ENCODE data around the gene PPP1R15B.
"Not testable (repeated sequence)": the region's sequence is repeated elsewhere in the genome, so short reads cannot be mapped to it uniquely, and the experiment has no call there.

The PPP1R15B gene

GRCh38 chr1:204426971-204427701 lies 15.5 kb upstream of the PPP1R15B start:
- DNase-seq = no peak
- intact Hi-C loops (cut with DNase I) = no loop called here

GRCh38 chr1:204426474-204426873 lies 14.9 kb upstream of the PPP1R15B start:
- DNase-seq = no peak
- intact Hi-C loops (cut with DNase I) = no loop called here

- intact Hi-C loops (cut with DNase I) = no loop called here
- DNase-seq = peak in 1 of 42 donors; percentile 13
Measured at GRCh38 chr1:204426035-204426436, 14.4 kb upstream of the PPP1R15B start.

GRCh38 chr1:204424621-204425020 lies 13.0 kb upstream of the PPP1R15B start:
- intact Hi-C loops (cut with DNase I) = no loop called here
- DNase-seq = peak in 1 of 42 donors; percentile 16

GRCh38 chr1:204422061-204422705 lies 10.6 kb upstream of the PPP1R15B start:
- DNase-seq; intact Hi-C loops (cut with DNase I): not testable (repeated sequence)

GRCh38 chr1:204421441-204421840 lies 9.8 kb upstream of the PPP1R15B start:
- intact Hi-C loops (cut with DNase I) = no loop called here
- DNase-seq = no peak

GRCh38 chr1:204420039-204421004 lies 8.7 kb upstream of the PPP1R15B start:
- peak in 1 of 42 donors; percentile 20 for DNase-seq
- intact Hi-C loops (cut with DNase I) = no loop called here

GRCh38 chr1:204419064-204419403 lies 7.4 kb upstream of the PPP1R15B start:
- peak in 5 of 42 donors; percentile 15 to 58 (median 22) for DNase-seq
- intact Hi-C loops (cut with DNase I) = no loop called here

GRCh38 chr1:204418174-204419063 lies 6.8 kb upstream of the PPP1R15B start:
- peak in 1 of 42 donors; percentile 33 for DNase-seq
- intact Hi-C loops (cut with DNase I) = no loop called here

GRCh38 chr1:204417074-204417997 lies 5.7 kb upstream of the PPP1R15B start:
- peak in 40 of 42 donors; percentile 25 to 88 (median 64) for DNase-seq
- intact Hi-C loops (cut with DNase I) = no loop called here

- intact Hi-C loops (cut with DNase I) = no loop called here
- DNase-seq = no peak
Measured at GRCh38 chr1:204416589-204417073, 5.0 kb upstream of the PPP1R15B start.

- DNase-seq = peak in 1 of 42 donors; percentile 0
- intact Hi-C loops (cut with DNase I) = no loop called here
Measured at GRCh38 chr1:204415351-204415750, 3.7 kb upstream of the PPP1R15B start.

GRCh38 chr1:204414016-204414415 lies 2.4 kb upstream of the PPP1R15B start:
- intact Hi-C loops (cut with DNase I) = no loop called here

GRCh38 chr1:204413170-204413535 lies 1.5 kb upstream of the PPP1R15B start:
- DNase-seq = no peak
- intact Hi-C loops (cut with DNase I) = no loop called here

More at GRCh38 chr1:204414016-204414415, 2.4 kb upstream of the PPP1R15B start:
- no peak for DNase-seq

GRCh38 chr1:204410688-204411450 lies 748 bp downstream of the PPP1R15B start:
- DNase-seq = peak in 22 of 42 donors; percentile 17 to 69 (median 38)
- intact Hi-C loops (cut with DNase I) = no loop called here

GRCh38 chr1:204409836-204410687 lies 1.6 kb downstream of the PPP1R15B start:
- DNase-seq = peak in 1 of 42 donors; percentile 27
- intact Hi-C loops (cut with DNase I) = no loop called here

All from head of caudate nucleus (tissue), 42 donors.